Measurements from ENCODE around the gene ZNF283.

GRCh38 chr19:43786665-43787064, 40.5 kb upstream of the ZNF283 start:
- TF ChIP-seq EZH2 (IDR thresholded peaks at IDR 0.05) (no peak), POLR2AphosphoS5 (IDR thresholded peaks at IDR 0.05; ENCODE audit: borderline replicate concordance, low read depth, low read length) (no peak), FOXP2 (optimal IDR thresholded peaks at IDR 0.05; ENCODE audit: control extremely low read depth, extremely low read length, insufficient read depth) (no peak)

All from SK-N-MC (cell line).